Measurements from ENCODE around the gene MYMK.

MYMK gene

GRCh38 chr9:133505186-133505830, 19.5 kb downstream of the MYMK start:
- DNase-seq (ENCODE audit: low spot score): no peak

GRCh38 chr9:133502112-133502511, 22.6 kb downstream of the MYMK start:
- no peak for DNase-seq (ENCODE audit: low spot score)

GRCh38 chr9:133499892-133500270, 24.9 kb downstream of the MYMK start:
- DNase-seq (ENCODE audit: low spot score): no peak

GRCh38 chr9:133499132-133499891, 25.4 kb downstream of the MYMK start:
- no peak for DNase-seq (ENCODE audit: low spot score)

GRCh38 chr9:133496861-133497842, 27.6 kb downstream of the MYMK start:
- no peak for DNase-seq (ENCODE audit: low spot score)

- no peak for DNase-seq (ENCODE audit: low spot score)
Observed at GRCh38 chr9:133495327-133496293, 29.1 kb downstream of the MYMK start.

GRCh38 chr9:133494636-133495326, 30.0 kb downstream of the MYMK start:
- DNase-seq (ENCODE audit: low spot score): no peak

- no peak for DNase-seq (ENCODE audit: low spot score)
Observed at GRCh38 chr9:133493845-133494540, 30.8 kb downstream of the MYMK start.

- no peak for DNase-seq (ENCODE audit: low spot score)
Observed at GRCh38 chr9:133493428-133493827, 31.3 kb downstream of the MYMK start.

- no peak for DNase-seq (ENCODE audit: low spot score)
Observed at GRCh38 chr9:133492061-133493021, 32.4 kb downstream of the MYMK start.

GRCh38 chr9:133491656-133491925, 33.2 kb downstream of the MYMK start:
- DNase-seq (ENCODE audit: low spot score): no peak

- no peak for DNase-seq (ENCODE audit: low spot score)
Observed at GRCh38 chr9:133490865-133491655, 33.7 kb downstream of the MYMK start.

GRCh38 chr9:133490201-133490681, 34.5 kb downstream of the MYMK start:
- no peak for DNase-seq (ENCODE audit: low spot score)

GRCh38 chr9:133489253-133490190, 35.2 kb downstream of the MYMK start:
- DNase-seq (ENCODE audit: low spot score): no peak

GRCh38 chr9:133488686-133489252, 36.0 kb downstream of the MYMK start:
- DNase-seq (ENCODE audit: low spot score): no peak

GRCh38 chr9:133487331-133487725, 37.4 kb downstream of the MYMK start:
- DNase-seq (ENCODE audit: low spot score): no peak

Measured in CD4-positive, alpha-beta T cell treated with Interleukin-2 at 100 ng/mL for 4 hours (primary cell).